ENCODE results near the gene MZT2A.
A peak's percentile ranks its signal among the peaks of the same experiment; 100 is the strongest.
"Not testable (repeated sequence)": the region's sequence is repeated elsewhere in the genome, so short reads cannot be mapped to it uniquely, and the experiment has no call there.

MZT2A gene

DNA sequence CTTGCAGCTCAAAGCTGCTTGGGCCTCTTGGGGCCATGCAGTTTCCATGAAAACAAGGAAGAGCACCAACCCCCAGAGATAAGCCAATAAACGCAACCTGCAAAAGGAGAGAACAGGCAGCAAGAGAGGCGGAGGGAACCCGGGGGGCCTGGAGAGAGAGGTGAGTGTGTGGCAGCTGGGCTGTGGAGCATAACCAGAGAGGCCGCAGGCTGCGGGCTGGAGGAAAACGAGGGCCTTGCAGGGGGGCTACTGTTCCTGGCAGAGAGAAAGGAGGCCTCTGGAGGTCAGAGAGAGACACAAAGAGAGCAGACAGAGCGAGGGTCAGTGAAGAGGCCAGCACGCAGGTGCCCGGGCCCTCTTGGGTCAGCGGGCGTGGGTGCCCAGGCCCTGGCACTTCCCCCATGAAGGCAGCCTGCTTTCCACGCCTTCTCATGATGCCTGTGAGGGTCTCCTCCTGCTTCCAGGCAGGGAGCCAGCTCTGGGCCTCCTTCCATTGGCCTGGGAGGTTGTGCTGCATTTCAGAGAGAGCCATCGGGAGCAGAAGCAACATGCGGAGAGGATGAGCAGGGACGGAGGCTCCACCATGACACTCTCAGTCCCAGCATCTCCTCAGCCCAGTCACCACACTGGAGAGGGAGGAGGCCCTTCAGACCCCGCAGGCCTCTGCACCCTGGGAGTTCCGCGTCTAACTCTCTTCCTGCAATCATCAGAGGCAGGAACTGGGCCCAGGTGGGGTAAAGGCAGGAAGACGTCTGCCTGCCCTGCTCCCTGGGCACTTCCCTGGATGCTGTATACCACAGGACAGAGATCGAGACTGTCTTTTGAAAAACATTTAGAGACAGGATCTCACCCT lies 1.4 kb downstream of the MZT2A start:
- not testable (repeated sequence) for DNase-seq

DNA sequence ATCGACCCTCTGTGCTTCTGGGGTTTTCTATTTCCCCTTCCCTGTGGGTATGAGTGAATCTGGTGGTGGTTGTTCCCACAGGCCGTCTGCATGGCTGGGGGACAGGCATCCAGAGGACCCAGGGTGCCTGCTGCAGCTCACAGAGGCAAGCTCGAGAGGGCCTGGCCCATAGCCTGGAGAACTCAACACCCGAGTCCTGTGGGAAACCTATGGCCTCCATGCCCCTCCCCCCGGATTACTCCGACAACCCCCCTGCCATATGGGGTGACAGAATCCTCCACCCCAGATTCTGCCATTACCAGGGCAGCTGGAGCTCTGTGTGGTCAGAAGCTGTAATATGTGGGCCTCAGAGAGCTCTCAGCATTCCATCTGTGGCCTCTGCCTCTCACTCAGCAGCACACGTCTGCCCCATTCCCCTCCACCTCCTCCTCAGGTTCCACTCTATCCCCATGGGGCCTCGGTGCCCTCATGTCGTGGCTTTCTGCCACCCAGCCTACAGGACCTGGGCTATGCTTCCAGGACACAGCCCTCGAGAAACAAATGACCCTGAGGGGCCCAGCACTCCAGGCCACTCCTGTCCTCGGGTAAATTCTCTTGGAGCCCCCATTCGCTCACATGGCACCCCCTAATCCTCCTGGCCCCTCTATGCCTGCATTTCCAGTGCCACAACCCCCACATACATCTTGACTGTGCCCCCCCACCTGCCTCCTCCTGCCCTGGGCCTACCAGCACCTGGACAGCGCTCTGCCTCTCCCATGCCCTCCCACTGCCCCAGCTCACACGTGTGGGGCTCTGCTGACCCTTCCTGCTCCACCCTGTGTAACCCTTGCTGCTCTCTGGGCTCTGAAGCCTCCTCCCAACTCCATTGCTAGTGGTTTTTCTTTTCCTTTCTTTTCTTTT lies 3.6 kb downstream of the MZT2A start:
- no peak for DNase-seq

DNA sequence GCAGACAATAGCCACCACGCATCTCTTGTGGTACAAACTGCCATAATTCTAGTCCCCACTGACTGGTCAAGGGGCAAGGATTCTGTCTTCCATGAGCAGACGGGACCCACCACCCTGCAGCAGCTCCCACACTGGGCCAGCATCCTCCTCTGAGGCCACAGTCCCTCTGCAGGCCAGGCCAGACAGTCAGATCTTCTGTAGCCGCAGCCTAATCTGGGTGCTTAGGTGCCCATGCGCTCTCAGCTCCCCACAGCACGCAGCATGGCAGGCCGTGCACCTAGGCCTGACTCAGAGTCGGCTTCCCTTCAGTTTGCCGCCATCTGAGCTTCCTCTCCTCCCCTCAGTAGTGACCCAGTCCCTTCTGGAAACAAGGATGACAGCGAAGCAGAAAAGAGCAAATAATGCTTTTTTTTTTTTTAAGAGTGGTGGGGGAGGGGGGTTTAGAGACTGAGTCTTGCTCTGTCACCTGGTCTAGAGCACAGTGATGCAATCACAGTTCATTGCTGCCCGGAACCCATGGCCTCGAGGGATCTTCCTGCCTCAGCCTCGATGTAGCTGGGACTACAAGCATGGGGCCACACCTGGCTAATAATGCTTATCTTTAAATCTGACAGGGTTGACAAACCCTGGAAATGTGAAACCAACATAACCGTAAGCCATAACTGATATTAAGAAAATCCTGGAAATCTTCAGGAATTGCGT lies 5.8 kb downstream of the MZT2A start:
- not testable (repeated sequence) for DNase-seq

DNA sequence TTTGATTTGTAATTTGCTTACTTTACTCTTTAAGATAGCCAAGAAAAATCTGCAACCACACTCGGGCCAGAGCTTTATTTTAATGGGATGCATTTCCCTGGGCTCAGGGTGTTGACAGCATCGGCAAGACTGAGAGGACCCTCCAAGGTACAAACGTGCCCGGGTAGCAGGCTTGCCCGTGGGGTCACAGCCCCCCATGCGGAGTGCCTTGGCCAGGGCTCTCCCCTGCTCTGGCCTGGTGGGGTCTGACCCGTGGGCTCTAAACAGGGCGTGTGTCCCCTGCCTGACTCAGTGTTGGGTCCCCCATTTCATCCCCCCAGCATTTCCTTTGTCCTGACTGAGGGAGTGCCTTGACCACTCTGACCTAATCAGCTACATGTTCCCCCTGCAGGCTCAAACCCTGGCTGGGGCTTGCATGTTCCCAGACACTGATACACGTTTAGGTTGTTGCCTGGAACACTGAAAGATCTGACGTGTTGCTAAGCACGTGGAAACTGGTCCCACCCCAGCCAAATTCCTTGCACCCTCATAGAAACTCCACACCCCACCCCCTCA lies 7.2 kb downstream of the MZT2A start:
- DNase-seq, result not testable (repeated sequence)

DNA sequence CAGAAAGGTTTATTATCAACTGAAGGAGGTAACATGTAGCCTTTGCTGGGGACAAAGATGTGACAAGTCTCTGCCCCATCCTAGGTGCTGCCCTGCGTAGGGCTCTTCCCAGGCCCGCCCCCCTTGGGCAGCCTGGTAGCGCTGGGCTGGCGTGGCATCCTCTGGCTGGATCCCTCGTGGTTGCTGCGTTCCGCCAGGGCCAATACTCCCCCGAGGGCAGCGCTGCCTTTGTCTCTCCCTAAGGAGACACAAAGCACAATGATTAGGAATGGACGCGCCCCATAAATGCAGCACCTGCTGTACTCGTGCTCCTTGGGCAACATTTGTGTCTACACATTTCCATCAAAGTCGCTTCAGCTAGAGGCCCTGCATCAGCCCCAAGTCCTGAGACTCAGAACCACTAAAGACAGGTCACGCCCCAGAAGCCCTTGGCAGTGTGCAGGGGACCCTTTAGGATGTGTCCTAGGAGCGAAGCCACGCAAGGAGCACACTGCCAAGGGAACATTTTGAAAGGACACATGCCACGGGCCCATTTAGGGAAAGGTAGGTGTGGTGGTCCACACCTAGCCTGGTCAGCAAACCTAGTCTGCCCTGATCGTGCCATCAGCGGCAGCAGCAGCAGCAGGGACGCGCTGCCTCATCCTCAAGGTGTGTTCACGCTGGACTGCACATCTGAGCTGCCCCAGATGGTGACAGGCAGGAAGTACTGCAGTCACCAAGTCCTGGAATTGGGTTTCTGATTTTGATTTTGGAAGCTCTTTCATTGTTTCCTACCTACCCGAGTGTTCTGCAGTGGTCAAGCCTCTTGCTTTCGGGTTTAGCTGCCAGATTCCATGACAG lies 8.0 kb downstream of the MZT2A start:
- DNase-seq, result not testable (repeated sequence)

DNA sequence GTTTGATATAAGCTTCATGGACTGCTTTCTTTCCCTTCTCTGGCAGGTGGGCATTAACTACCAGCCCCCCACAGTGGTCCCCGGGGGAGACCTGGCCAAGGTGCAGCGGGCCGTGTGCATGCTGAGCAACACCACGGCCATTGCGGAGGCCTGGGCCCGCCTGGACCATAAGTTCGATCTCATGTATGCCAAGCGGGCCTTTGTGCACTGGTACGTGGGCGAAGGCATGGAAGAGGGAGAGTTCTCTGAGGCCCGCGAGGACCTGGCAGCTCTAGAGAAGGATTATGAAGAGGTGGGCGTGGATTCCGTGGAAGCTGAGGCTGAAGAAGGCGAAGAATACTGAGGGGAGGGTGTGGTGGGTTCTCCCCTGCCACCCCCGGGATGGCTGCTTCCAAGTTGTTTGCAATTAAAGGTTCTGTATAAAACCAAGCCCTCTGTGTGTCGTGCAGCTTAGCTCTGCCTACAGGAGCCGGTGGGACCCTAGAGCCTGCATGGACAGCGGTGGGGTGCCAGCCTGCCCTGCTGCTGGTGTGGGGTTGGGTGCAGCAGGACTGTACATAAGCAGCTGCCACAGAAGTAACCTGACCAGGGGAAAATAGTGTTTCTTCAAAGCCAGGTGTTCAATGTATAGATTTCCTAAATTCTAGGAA lies 9.6 kb downstream of the MZT2A start:
- not testable (repeated sequence) for DNase-seq

DNA sequence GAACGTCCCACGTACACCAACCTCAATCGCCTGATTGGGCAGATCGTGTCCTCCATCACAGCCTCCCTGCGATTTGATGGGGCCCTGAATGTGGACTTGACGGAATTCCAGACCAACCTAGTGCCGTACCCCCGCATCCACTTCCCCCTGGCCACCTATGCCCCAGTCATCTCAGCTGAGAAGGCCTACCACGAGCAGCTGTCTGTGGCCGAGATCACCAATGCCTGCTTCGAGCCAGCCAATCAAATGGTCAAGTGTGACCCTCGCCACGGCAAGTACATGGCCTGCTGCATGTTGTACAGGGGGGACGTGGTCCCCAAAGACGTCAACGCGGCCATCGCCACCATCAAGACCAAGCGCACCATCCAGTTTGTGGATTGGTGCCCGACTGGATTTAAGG lies 11.8 kb downstream of the MZT2A start:
- not testable (repeated sequence) for DNase-seq

DNA sequence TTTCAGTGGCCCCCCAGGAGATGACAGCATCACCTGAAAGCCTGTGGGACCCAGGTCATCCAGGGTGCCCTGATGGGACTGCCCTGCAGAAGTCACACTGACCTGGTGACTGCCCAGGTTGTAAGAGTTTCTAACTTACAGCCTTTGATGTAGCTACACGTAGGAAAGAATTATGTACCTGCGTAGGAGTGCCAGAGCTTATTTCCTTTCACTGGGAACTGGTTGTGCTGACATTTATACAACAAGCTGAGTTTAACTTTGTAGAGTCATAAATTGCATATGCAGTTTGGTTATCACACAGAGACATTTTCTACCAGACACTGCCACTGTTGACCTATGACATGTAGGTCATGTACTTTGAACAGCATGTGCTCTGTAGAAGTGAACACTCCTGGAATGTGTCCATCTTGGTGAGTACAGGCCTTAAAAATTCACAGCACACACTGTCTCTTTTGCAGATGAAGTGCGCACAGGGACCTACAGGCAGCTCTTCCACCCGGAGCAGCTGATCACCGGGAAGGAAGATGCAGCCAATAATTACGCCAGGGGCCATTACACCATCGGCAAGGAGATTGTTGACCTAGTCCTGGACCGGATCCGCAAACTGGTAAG lies 13.2 kb downstream of the MZT2A start:
- not testable (repeated sequence) for DNase-seq

DNA sequence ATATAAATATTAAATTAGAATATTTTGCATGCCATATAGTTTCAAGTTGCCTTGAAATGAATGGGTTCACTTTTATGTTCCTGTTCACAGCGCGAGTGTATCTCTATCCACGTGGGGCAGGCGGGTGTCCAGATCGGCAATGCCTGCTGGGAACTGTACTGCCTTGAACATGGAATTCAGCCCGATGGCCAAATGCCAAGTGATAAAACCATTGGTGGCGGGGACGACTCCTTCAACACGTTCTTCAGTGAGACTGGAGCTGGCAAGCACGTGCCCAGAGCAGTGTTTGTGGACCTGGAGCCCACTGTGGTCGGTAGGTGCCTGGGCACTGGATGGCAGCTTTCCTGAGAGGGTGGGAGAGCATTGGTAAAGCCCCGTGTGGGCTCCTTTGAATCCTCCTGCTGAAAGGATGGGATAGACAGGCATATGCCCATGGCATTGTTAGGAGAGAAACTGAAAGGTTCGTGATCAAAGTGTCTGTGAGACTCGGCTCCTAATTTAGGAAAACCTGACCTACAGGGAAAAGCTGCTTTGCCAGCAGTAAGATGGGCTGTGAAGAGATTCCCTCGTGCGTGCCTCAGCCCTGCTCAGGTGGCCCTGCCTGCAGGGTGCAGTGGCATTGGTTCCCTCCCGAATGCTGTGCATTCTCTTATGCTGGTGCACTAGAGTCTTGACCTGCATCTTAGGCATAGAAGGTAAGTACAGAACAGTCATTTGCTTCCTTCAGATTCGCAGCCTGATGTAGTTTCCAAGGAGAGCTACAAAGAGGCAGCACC lies 13.9 kb downstream of the MZT2A start:
- not testable (repeated sequence) for DNase-seq

DNA sequence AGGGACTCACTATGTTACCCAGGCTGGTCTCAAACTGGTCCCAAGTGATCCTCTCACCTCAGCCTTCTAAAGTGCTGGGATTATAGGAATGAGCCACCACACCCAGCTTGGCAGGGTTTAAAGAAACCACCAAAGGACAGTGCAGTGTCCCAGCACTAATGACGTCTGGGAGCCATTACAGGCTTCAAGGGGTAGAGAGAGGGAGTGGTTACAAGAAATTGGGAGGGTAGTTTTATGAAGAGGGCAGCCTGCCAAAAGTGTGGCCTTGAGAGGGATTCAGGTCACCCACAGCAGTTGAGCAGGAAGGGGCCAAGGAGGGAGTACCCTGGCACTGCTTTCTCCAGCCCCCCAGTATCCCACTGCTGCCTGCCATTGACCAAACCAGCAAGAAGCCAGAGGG lies 15.0 kb downstream of the MZT2A start:
- DNase-seq, result not testable (repeated sequence)

DNA sequence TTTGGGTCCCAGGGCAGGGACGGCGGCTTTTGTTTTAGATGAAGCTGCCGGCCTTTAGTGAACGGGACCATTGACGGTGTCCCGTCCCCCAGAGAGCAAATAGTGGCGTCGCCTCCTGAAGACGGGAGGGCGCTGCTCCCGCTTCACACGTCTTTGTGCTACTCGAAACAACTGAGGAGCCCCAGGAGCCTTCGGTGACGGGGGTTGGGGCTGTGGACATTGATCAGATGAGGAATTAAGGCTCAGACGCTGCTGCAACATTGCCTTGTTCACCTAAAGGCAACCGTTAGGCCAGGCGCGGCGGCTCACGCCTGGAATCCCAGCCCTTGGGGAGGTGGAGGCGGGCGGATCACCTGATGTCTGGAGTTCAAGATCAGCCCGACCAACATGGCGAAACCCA lies 15.8 kb downstream of the MZT2A start:
- not testable (repeated sequence) for DNase-seq

DNA sequence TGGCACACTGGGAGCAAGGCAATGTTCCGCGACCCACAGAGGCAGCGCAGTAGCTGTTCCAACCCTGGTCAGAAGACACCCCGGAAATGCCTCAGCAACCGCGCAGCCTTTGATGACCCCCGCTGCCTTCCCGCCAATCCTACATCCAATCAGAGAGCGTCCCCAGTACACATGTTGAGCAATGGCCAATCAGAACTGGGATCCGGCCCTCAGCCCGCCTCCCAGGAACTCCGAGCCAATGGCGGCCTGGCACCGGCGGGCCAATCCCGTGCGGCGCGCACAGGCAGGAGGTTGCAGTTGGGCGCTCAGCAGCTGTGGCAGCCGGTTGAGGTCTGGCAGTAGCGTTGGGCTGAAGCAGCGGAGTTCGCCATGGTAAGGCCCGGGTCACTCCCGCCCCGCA lies 16.4 kb downstream of the MZT2A start, which contains the start of gene TUBA3D:
Gene TUBA3D (plus strand): TSS at position 289 of the 400 bp plus-strand sequence. CDS start 81 bp downstream, at position 370.
- no peak for DNase-seq

DNA sequence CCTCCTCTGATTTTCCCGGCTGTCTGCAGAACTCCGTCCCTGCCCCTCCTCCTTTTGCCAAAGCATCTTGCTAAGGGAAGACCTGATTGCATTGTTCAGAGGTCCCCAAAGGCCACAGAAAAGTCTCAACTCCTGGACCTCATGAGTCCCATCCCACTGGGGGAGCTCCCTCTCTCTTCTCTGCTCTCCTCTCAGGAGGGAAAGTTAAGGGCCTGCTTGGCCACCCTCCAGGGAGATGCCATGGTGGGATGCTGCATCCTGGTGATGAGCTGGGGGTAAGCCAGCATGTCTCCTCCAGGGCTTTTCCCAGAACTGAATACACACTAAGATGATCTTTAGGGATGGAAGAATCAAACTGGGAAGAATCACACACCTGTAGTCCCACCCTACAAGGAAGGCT lies 18.9 kb downstream of the MZT2A start:
- not testable (repeated sequence) for DNase-seq

DNA sequence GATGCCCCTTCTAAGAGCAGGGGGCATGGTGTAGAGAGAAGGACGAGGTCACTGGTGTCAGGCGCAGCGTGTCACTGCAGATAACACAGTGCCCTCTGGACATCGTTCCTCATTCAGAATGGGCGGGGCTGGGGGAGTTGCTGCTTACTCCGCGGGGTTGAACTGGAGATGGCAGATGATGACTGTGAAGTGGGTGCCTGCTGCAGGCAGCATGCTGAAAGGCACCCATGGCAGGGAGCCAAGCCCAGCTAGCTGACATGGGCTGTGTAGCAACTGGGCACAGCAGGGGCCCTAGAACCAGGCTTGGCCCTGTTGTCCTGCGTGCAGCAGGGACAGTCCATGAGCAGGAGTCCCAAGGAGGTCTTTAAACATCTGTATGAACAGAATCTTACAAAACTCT lies 20.6 kb downstream of the MZT2A start:
- DNase-seq, result not testable (repeated sequence)

DNA sequence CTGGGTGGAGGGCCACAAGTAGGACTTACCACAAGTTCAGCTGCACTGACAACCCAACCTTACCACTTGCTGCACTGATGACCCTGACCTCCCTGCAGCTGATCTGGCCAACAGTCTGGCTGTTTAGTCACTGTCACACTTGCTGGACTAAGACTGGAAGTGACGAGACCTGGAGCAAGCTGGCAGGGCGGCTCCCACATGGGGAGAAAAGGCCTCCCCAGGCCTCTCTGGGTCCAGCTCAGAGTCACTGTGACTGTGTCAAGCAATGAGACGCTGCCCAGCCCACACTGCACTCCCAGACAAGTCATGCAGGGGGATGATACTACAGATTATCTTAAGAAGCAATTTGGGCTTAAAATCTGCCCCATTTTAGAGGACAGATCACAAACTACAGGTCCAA lies 21.3 kb downstream of the MZT2A start:
- DNase-seq, result not testable (repeated sequence)

DNA sequence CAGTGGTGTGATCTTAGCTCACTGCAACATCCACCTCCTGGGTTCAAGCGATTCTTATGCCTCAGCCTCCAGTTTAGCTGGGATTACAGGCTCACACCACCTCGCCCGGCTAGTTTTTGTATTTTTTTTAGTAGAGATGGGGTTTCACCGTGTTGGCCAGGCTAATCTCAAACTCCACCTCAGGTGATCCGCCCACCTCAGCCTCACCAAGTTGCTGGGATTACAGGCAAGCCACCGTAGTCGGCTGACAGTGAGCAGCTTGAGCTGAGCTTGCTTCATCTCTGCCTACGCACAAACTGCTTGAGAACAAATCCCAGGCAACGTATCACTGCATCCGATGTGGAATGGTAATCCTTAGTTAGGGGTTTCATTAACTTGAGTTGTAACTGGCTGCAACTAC lies 24.5 kb downstream of the MZT2A start:
- DNase-seq, result not testable (repeated sequence)

DNA sequence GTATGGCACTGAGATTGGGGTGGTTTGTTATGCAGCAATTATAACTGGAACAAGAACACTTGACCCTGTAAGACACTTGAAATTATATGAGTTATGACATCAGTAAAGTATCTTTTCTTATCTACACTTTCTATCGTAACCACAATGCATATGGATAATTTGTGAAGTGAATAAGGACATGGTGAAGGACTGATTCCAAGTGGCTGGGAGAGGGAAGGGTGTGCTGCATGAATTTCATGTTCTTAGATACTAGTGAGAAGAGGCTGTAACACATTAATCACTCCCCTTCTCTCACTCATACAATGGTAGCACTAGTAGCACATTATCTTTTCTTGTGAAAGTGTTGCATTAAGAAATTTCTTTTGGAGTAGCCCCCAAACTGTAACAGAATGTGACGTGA lies 37.3 kb downstream of the MZT2A start:
- not testable (repeated sequence) for DNase-seq

DNA sequence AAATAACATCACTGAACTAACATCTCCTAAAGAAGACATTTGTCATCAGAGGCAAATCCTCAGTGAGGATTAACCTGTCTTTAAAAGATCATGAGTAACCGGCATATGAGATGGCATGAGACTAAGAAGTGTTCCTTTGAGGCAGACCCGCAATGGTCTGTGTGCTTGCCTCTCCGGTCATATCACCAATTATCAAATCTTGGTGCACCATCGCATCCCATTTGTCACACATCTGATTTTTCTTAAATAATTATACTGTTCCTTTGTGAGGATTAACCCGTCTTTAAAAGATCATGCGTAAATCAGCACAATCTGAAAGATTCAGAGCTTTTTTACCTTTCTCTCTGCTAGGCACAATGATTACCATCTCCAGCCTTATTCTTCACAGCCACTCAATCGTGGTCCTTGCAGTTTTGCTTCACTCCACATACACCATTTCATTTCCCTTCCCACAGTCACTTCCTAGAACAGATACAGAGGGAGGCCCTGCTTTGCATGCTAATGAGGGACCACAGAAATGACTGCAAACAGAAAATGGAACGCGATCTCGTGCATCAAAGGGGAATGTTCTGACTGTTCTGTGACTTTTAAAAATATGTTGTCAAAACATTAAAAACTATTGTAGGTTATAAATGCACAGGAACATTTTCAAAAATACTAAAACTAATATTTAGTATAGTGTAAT lies 40.8 kb downstream of the MZT2A start:
- peak; percentile 18 for DNase-seq

DNA sequence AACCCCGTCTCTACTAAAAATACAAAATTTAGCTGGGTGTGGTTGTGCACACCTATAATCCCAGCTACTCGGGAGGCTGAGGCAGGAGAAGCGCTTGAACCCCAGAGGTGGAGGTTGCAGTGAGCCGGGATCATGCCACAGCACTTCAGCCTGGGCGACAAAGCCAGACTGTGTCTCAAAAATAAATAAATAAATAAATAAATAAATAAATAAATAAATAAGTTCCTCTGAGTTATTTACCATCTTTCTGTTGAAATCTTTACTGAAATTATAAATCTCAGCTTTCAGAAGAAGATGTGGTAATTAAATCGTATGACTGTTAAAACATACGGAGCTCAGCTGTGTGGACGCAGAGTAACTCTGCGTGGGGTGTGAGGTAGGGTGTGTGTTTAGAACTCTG lies 44.2 kb downstream of the MZT2A start:
- not testable (repeated sequence) for DNase-seq

Measured in NCI-H526 treated with DMSO at 0.1 percent for 48 hours (cell line).